ENCODE data around the gene COIL.
"Not testable (repeated sequence)": the region's sequence is repeated elsewhere in the genome, so short reads cannot be mapped to it uniquely, and the experiment has no call there.

The COIL gene

GRCh38 chr17:56972111-56972730 is 11.4 kb upstream of the COIL start:
- Histone ChIP-seq H2AK5ac (ENCODE audit: low read length) (no peak overlapping the region), H3K4me1 (ENCODE audit: control insufficient read depth, low read depth, low read length) (no peaks in the 10 kb centered on the region), H3K27me3 (ENCODE audit: insufficient read depth, low read length, poor library complexity) (no peaks in the 10 kb centered on the region), H4K8ac (ENCODE audit: low read depth, low read length) (no peak overlapping the region), H3K9ac (ENCODE audit: low read length) (no peak overlapping the region), H3K4ac (ENCODE audit: low read depth, low read length) (no peak overlapping the region), H3K36me3 (ENCODE audit: control insufficient read depth, insufficient read depth, low read length) (no peaks in the 10 kb centered on the region), H3K79me1 (ENCODE audit: low read length) (no peaks in the 10 kb centered on the region), H3K27ac (ENCODE audit: low read depth, low read length) (no peak overlapping the region), H3K4me3 (ENCODE audit: low read length) (no peak overlapping the region), H4K5ac (ENCODE audit: low read length) (no peak overlapping the region), H2BK15ac (replicated peaks; ENCODE audit: low read depth) (no peak overlapping the region), H3K4me2 (ENCODE audit: low read length) (no peak overlapping the region), H3K23ac (ENCODE audit: low read length) (no peak overlapping the region), H2BK5ac (ENCODE audit: low read length) (no peak overlapping the region), H3K56ac (ENCODE audit: low read length) (no peak overlapping the region), H3K79me2 (ENCODE audit: control insufficient read depth, insufficient read depth, low read length) (no peaks in the 10 kb centered on the region), H2BK120ac (ENCODE audit: low read depth, low read length) (no peak overlapping the region), H3K18ac (ENCODE audit: low read length) (no peak overlapping the region)
- no peak for DNase-seq
- no CpG with 5 or more reads among the region's 7 CpGs for WGBS (ENCODE audit: extremely low coverage, insufficient coverage, low lambda C conversion rate)

DNA sequence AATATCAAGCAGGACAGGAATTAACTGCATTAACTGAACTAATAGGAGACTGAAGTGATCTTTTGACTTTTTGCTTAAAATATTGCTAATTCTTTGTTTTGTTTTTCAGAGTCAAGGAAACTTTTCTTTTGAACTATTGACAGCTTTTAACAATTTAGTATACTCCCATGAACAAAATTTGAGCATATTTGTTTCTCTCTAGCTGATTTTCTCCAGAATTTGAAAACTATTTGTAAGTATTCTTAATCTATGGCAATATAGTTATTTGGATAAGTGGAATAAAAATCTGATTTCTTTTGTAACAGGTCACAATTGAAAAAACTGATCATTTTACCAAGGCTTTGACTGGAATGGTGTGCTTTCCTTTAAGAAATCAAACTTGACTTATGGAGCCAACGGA is 10.1 kb upstream of the COIL start:
- Histone ChIP-seq H3K4me3 (ENCODE audit: low read length) (no peak overlapping the region), H3K36me3 (ENCODE audit: control insufficient read depth, insufficient read depth, low read length) (no peaks in the 10 kb centered on the region), H3K27me3 (ENCODE audit: insufficient read depth, low read length, poor library complexity) (no peaks in the 10 kb centered on the region), H3K27ac (ENCODE audit: low read depth, low read length) (no peak overlapping the region), H3K79me1 (ENCODE audit: low read length) (no peaks in the 10 kb centered on the region), H3K18ac (ENCODE audit: low read length) (no peak overlapping the region), H3K4me2 (ENCODE audit: low read length) (no peak overlapping the region), H3K56ac (ENCODE audit: low read length) (no peak overlapping the region), H2BK15ac (replicated peaks; ENCODE audit: low read depth) (no peak overlapping the region), H4K5ac (ENCODE audit: low read length) (no peak overlapping the region), H4K8ac (ENCODE audit: low read depth, low read length) (no peak overlapping the region), H2AK5ac (ENCODE audit: low read length) (no peak overlapping the region), H3K79me2 (ENCODE audit: control insufficient read depth, insufficient read depth, low read length) (no peaks in the 10 kb centered on the region), H3K4ac (ENCODE audit: low read depth, low read length) (no peak overlapping the region), H3K23ac (ENCODE audit: low read length) (no peak overlapping the region), H2BK5ac (ENCODE audit: low read length) (no peak overlapping the region), H3K4me1 (ENCODE audit: control insufficient read depth, low read depth, low read length) (no peaks in the 10 kb centered on the region), H2BK120ac (ENCODE audit: low read depth, low read length) (no peak overlapping the region), H3K9ac (ENCODE audit: low read length) (no peak overlapping the region)
- no peak for DNase-seq
- no CpG with 5 or more reads among the region's 1 CpG for WGBS (ENCODE audit: extremely low coverage, insufficient coverage, low lambda C conversion rate)

DNA sequence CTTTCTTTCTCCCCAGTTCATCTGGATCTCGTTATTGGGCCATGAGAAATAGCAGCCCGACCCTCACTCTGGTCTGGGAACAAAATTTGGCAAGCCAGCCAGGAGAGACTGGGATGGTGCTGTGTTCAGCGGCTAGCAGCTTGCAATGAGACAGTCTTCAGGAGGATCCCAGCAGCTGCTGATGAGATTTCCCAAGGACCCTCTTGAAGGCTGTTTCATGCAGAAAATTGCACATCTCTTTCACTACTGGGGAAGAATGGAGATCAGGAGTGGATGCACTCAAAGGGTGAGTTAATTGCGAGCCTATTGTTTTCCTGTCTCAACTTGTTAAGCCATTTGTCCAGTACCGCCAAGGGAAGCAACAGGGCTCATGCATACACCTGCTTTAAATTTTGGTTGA is 5.5 kb upstream of the COIL start:
- H3K18ac ChIP-seq (ENCODE audit: low read length), result no peak overlapping the region
- H3K79me2 ChIP-seq (ENCODE audit: control insufficient read depth, insufficient read depth, low read length), result no peaks in the 10 kb centered on the region
- H2AK5ac ChIP-seq (ENCODE audit: low read length), result no peak overlapping the region
- H2BK120ac ChIP-seq (ENCODE audit: low read depth, low read length), result no peak overlapping the region
- H3K27ac ChIP-seq (ENCODE audit: low read depth, low read length), result no peak overlapping the region
- H3K4me2 ChIP-seq (ENCODE audit: low read length), result no peak overlapping the region
- H3K36me3 ChIP-seq (ENCODE audit: control insufficient read depth, insufficient read depth, low read length), result no peaks in the 10 kb centered on the region
- no peak overlapping the region for H3K4me3 ChIP-seq (ENCODE audit: low read length)
- no peak overlapping the region for H4K8ac ChIP-seq (ENCODE audit: low read depth, low read length)
- DNase-seq, result no peak
- H4K5ac ChIP-seq (ENCODE audit: low read length), result no peak overlapping the region
- H3K56ac ChIP-seq (ENCODE audit: low read length), result no peak overlapping the region
- H3K4ac ChIP-seq (ENCODE audit: low read depth, low read length), result no peak overlapping the region
- H3K27me3 ChIP-seq (ENCODE audit: insufficient read depth, low read length, poor library complexity), result no peaks in the 10 kb centered on the region
- no CpG with 5 or more reads among the region's 5 CpGs for WGBS (ENCODE audit: extremely low coverage, insufficient coverage, low lambda C conversion rate)
- H3K79me1 ChIP-seq (ENCODE audit: low read length), result no peaks in the 10 kb centered on the region
- H2BK15ac ChIP-seq (replicated peaks; ENCODE audit: low read depth), result no peak overlapping the region
- H3K4me1 ChIP-seq (ENCODE audit: control insufficient read depth, low read depth, low read length), result no peaks in the 10 kb centered on the region
- H2BK5ac ChIP-seq (ENCODE audit: low read length), result no peak overlapping the region
- no peak overlapping the region for H3K9ac ChIP-seq (ENCODE audit: low read length)
- no peak overlapping the region for H3K23ac ChIP-seq (ENCODE audit: low read length)

DNA sequence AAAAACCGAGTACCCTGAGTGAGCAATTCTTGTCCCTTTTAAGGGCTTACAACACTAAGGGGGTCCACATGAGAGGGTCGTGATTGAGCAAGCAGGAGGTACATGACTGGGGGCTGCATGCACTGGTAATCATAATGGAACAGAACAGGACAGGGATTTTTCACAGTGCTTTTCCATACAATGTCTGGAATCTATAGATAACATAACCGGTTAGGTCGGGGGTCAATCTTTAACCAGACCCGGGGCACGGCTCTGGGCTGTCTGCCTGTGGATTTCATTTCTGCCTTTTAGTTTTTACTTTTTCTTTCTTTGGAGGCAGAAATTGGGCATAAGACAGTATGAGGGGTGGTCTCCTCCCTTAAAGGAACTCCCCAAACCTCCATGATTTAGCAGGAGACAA is 4.8 kb upstream of the COIL start:
- not testable (repeated sequence) for H2BK120ac ChIP-seq (ENCODE audit: low read depth, low read length); H3K4me3 ChIP-seq (ENCODE audit: low read length); DNase-seq; H2BK15ac ChIP-seq (replicated peaks; ENCODE audit: low read depth); H3K9ac ChIP-seq (ENCODE audit: low read length); H3K27me3 ChIP-seq (ENCODE audit: insufficient read depth, low read length, poor library complexity); H3K4ac ChIP-seq (ENCODE audit: low read depth, low read length); H3K4me1 ChIP-seq (ENCODE audit: control insufficient read depth, low read depth, low read length); H4K5ac ChIP-seq (ENCODE audit: low read length); H3K27ac ChIP-seq (ENCODE audit: low read depth, low read length); H3K79me1 ChIP-seq (ENCODE audit: low read length); H3K79me2 ChIP-seq (ENCODE audit: control insufficient read depth, insufficient read depth, low read length); H3K4me2 ChIP-seq (ENCODE audit: low read length); H2BK5ac ChIP-seq (ENCODE audit: low read length); H4K8ac ChIP-seq (ENCODE audit: low read depth, low read length); H3K23ac ChIP-seq (ENCODE audit: low read length); H2AK5ac ChIP-seq (ENCODE audit: low read length); H3K18ac ChIP-seq (ENCODE audit: low read length); H3K56ac ChIP-seq (ENCODE audit: low read length); H3K36me3 ChIP-seq (ENCODE audit: control insufficient read depth, insufficient read depth, low read length)
- WGBS (ENCODE audit: extremely low coverage, insufficient coverage, low lambda C conversion rate), result no CpG with 5 or more reads among the region's 6 CpGs

DNA sequence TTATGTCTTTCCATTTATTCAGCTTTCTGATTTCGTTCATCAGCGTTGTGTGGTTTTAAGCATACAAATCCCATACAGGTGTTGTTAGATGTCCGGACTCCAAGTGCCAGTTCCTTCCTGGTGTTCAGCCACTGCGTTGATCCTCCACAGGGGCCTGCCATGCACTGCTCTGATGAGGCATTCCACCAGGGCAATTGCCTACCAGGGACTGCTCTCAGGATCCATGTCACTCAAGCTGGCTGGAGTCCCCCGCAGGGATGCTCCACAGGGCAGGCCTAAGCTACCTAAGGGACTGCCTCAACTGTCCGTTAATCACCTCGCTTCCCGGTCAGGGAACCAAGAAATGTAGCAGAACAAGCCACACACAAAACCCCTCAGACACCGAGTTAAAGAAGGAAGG is 4.4 kb upstream of the COIL start:
- not testable (repeated sequence) for H3K27ac ChIP-seq (ENCODE audit: low read depth, low read length); H3K4me3 ChIP-seq (ENCODE audit: low read length); H2BK120ac ChIP-seq (ENCODE audit: low read depth, low read length); H3K18ac ChIP-seq (ENCODE audit: low read length); H4K8ac ChIP-seq (ENCODE audit: low read depth, low read length); H3K79me1 ChIP-seq (ENCODE audit: low read length); H2BK5ac ChIP-seq (ENCODE audit: low read length); H3K4me1 ChIP-seq (ENCODE audit: control insufficient read depth, low read depth, low read length); H3K4ac ChIP-seq (ENCODE audit: low read depth, low read length); H3K27me3 ChIP-seq (ENCODE audit: insufficient read depth, low read length, poor library complexity); H3K56ac ChIP-seq (ENCODE audit: low read length); H3K23ac ChIP-seq (ENCODE audit: low read length); H3K36me3 ChIP-seq (ENCODE audit: control insufficient read depth, insufficient read depth, low read length); H3K4me2 ChIP-seq (ENCODE audit: low read length); H2BK15ac ChIP-seq (replicated peaks; ENCODE audit: low read depth); H3K79me2 ChIP-seq (ENCODE audit: control insufficient read depth, insufficient read depth, low read length); H4K5ac ChIP-seq (ENCODE audit: low read length); H3K9ac ChIP-seq (ENCODE audit: low read length); H2AK5ac ChIP-seq (ENCODE audit: low read length); DNase-seq
- no CpG with 5 or more reads among the region's 9 CpGs for WGBS (ENCODE audit: extremely low coverage, insufficient coverage, low lambda C conversion rate)

DNA sequence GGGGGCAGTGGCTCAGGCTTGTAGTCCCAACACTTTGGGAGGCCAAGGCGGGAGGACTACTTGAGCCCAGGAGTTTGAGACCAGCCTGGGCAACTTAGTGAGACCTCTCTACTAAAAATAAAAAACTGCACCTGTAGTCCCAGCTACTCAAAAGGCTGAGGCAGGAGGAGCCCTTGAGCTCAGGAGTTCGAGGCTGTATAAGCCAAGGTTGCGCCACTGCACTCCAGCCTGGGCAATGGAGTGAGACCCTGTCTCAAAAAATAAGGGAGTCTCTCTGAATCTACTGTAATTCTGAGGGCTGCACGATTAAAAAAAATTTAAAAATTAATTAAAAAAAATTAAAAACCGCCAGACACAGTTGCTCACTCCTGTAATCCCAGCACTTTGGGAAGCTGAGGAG is 3.9 kb downstream of the COIL start:
- Histone ChIP-seq H2BK15ac (replicated peaks; ENCODE audit: low read depth) (no peak overlapping the region), H3K4me1 (ENCODE audit: control insufficient read depth, low read depth, low read length) (no peaks in the 10 kb centered on the region), H2BK120ac (ENCODE audit: low read depth, low read length) (no peak overlapping the region), H2AK5ac (ENCODE audit: low read length) (no peak overlapping the region), H3K23ac (ENCODE audit: low read length) (no peak overlapping the region), H3K9ac (ENCODE audit: low read length) (no peak overlapping the region), H4K8ac (ENCODE audit: low read depth, low read length) (no peak overlapping the region), H3K4ac (ENCODE audit: low read depth, low read length) (no peak overlapping the region), H3K27me3 (ENCODE audit: insufficient read depth, low read length, poor library complexity) (no peaks in the 10 kb centered on the region), H4K5ac (ENCODE audit: low read length) (no peak overlapping the region), H3K18ac (ENCODE audit: low read length) (no peak overlapping the region), H3K27ac (ENCODE audit: low read depth, low read length) (no peak overlapping the region), H3K36me3 (ENCODE audit: control insufficient read depth, insufficient read depth, low read length) (no peaks in the 10 kb centered on the region), H3K4me2 (ENCODE audit: low read length) (no peak overlapping the region), H3K56ac (ENCODE audit: low read length) (no peak overlapping the region), H2BK5ac (ENCODE audit: low read length) (no peak overlapping the region), H3K79me1 (ENCODE audit: low read length) (peaks cover 11% of the 10 kb centered on the region), H3K4me3 (ENCODE audit: low read length) (no peak overlapping the region), H3K79me2 (ENCODE audit: control insufficient read depth, insufficient read depth, low read length) (peaks cover 3% of the 10 kb centered on the region)
- no peak for DNase-seq
- WGBS (ENCODE audit: extremely low coverage, insufficient coverage, low lambda C conversion rate), result no CpG with 5 or more reads among the region's 5 CpGs

All from mesendoderm (in vitro differentiated cells).